GM04504 (cell line): ENCODE measurements around the gene KLHDC7A.

ENCODE experiments used
- DNase-seq: peaks from one replicate; pipeline ENCODE4 v3.0.0-alpha.2; 2012; ENCODE audit warnings: low read depth

Gene KLHDC7A

DNA sequence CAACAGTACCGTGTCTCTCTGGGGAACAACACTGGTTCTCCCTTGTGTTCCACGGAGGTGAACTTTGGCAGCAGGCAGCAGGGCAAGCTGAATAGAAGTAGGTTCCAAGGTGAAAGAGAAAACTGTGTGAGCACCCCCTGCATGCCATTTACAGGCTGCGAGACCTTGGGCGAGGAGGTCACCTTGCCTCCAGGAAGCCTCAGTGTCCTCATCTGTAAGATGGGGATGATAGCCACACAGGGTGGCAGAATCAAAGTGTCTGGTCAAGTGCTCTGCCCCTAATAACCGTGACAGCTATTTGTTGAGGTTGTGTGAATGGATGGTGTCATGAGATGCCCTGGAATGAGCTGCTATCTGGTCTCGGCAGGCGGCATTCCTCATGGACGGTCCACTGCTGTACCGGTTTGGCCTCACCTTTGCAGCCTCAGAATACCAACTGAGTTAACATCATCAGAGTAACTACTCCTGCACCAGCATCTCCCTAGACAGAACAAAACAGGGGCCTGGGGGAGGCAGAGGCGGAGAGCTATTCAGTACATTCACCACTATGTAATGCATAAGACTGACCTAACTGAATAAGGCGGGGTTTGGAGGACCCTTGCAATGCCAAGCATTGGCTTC lies 7.4 kb upstream of the KLHDC7A start:
- no peak for DNase-seq

DNA sequence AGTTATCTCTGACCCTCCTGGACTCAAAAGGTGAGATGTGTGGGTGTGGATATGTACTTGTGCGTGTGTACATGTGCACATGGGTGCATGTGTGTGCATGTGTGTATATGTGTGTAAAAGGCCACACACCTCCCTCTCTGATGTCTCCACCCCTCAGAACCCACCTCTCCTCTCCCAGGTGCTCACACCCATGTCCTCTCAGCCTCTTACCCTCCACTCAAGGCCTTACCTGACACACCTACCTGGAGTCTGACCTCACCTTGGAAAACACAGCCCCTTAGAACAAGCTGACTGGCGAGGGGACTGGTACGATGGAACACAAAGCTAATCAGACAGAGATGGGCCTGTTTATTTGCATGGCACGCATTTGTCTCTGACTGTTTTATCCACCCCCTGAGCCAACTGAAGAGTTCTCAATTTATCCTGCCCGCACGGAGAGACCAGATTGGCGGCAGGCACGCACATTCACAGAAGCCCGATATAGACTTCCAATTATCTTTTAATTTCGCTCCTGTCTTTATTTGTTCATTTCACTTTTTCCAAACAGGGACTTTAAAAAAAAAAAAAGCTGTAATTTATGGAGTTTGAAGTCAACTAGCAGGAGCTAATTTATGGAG lies 6.1 kb upstream of the KLHDC7A start:
- no peak for DNase-seq

DNA sequence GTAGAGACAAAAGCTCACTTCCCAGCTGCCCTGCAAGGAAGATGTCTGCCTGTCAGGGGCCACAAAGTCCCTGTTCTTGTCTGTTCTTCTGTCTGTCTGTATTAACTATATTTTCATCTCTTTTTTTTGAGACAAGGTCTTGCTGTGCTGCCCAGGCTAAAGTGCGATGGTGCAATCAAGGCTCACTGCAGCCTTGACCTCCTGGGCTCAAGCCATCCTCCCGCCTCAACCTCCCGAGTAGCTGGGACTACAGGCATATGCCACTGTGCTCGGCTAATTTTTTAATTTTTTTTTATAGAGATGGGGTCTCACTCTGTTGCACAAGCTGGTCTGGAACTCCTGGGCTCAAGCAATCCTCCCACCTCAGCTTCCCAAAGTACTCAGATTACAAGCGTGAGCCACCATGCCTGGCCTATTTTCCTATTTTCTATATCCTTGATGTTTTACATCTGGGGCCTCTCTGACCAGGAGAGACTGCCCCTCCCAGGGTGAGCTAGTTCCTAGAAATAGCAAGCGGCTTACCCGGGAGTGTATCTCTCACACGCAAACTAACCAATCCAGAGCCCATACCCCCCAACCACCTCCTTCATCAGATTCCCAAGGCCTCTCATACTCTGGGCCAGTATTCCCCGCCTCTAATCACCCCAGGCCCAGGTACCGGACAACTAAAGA lies 5.4 kb upstream of the KLHDC7A start:
- DNase-seq: no peak

DNA sequence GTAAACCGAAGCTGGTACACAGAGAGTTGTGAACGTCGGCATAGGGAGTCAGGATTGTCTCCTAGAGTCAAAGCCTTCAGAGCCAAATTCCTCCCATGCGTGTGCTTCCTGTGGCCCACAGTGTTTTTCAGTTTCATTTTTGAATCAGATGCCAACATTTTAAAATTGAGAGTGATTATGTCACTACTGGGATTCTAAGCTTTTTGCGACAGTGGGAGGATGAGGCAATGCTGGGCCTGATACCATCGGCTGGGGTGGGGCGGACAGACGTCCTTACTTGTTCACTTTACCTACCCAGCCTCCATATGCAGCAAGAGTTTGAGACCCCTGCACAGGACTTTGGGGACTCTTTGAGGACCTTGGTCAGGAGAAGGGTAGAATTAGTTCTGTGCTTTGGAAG lies 1.3 kb upstream of the KLHDC7A start:
- no peak for DNase-seq

DNA sequence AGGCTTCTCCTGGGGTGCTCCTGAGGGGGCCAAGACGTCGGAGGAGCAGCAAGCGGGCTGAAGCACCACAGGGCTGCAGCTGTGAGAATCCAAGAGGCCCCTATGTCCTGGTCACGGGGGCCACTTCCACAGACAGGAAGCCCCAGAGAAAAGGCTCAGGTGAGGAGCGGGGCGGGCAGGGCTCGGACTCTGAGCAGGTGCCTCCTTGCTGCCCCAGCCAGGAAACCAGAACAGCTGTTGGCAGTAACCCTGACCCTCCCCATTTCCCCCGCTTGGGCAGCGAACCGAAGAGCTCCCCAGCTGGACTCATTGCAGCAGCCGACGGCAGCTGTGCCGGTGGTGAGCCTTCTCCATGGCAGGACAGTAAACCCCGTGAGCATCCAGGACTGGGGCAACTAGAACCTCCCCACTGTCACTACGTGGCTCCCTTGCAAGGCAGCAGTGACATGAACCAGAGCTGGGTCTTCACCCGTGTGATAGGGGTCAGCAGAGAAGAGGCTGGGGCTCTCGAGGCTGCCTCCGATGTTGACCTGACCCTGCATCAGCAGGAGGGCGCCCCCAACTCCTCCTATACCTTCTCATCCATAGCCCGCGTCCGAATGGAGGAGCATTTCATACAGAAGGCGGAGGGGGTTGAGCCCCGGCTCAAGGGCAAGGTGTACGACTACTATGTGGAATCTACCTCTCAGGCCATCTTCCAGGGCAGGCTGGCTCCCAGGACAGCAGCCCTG lies 625 bp downstream of the KLHDC7A start:
- DNase-seq: no peak

DNA sequence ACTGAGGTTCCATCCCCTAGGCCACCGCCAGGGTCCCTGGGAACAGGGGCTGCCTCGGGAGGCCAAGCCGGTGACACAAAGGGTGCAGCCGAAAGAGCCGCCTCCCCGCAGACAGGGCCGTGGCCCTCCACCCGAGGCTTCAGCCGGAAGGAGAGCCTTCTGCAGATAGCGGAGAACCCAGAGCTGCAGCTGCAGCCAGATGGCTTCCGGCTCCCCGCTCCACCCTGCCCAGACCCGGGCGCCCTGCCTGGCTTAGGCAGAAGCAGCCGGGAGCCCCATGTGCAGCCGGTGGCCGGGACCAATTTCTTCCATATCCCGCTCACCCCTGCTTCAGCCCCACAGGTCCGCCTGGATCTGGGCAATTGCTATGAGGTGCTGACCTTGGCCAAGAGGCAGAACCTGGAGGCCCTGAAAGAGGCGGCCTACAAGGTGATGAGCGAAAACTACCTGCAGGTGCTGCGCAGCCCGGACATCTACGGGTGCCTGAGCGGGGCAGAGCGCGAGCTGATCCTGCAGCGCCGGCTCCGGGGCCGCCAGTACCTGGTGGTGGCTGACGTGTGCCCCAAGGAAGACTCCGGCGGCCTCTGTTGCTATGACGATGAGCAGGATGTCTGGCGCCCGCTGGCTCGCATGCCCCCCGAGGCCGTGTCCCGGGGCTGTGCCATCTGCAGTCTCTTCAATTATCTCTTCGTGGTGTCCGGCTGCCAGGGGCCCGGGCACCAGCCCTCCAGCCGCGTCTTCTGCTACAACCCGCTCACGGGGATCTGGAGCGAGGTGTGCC lies 1.4 kb downstream of the KLHDC7A start:
- no peak for DNase-seq

DNA sequence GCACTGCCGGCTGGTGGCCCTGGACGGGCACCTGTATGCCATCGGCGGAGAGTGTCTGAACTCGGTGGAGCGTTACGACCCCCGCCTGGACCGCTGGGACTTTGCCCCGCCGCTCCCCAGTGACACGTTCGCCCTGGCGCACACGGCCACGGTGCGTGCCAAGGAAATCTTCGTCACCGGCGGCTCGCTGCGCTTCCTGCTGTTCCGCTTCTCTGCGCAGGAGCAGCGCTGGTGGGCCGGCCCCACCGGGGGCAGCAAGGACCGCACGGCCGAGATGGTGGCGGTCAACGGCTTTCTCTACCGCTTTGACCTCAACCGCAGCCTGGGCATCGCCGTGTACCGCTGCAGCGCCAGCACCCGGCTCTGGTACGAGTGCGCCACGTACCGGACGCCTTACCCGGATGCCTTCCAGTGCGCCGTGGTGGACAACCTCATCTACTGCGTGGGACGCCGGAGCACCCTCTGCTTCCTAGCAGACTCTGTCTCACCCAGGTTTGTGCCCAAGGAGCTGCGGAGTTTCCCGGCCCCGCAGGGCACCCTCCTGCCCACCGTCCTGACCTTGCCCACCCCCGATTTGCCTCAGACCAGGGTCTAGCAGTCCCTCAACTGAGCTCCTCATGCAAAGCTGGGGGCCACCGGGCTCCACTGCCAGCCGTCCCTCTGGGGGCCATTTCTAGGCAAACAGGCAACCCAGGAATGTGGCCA lies 2.1 kb downstream of the KLHDC7A start:
- DNase-seq: no peak

DNA sequence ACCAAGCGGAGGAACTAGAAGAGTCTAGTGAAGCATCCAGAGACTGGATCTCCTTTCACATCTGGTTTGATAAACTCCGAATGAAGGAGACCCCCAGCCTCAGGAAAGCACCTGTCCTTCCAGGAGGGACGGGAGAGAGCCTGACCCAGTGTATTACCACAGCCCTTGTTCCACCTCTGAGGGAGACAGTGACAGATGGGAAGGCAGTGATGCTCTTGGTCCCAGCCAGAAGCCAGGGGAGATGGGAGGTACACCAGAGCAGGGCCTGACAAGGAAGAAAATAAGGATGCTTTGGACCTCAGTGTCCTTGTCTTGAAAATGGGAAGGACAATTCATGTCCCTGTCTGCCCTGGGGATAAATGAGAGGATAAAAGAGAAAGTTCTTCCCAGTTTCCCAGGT lies 3.5 kb downstream of the KLHDC7A start:
- no peak for DNase-seq

DNA sequence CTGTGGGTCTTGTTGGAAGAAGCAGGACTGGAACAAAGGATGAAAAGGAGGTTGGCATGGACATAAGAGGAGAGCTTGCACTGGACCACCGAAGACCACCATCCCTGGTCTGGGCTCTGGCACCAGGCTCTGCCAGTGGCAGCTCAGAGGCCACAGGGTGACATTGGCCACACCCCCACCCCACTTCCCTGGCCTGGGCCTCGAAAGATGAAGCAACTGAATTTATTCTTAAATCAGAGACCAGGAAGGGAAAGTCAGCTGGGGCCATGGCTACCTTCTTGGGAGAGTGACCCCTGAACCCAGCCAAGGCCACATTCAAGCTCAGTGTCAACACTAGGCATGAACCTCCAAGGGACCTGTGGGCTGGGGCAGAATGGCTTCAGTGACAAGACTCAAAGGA lies 4.0 kb downstream of the KLHDC7A start:
- no peak for DNase-seq

DNA sequence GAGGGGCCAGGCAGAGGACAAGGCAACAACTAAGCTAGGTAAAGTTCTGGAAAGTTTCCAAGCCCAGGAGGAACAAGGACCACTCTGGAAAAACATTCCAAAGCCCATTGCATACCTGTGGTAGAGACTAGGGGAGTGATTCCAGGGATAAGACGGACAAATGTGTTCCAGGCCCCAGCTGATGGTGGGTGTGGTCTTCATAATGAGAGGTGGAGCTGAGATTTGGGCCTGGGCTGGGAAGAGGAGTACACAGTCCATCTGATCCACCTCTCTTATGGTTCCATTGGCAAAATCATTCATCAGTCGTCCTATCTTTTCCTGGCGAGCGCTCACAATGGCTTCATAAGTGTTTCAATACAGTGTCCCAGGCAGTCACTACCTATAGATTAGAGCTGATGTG lies 4.5 kb downstream of the KLHDC7A start:
- no peak for DNase-seq

DNA sequence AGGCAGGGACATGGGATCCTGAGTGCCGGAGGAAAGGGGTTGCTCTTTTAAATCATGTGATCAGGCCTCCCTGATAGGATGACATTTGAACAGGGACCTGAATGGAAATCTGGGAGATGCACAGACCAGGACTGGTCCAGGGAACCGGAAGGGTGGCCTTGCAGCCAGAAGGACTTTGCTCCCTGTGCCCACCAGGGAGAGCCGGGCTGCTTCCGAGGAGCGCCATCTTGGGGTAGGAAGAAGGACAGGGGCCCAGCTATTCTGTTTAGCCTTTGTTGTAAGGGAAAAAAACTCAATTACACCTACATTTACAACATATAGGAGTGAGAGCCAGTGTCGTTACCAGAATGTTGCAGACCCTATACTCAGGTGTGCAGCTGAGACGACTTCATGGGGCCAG lies 5.5 kb downstream of the KLHDC7A start:
- no peak for DNase-seq

DNA sequence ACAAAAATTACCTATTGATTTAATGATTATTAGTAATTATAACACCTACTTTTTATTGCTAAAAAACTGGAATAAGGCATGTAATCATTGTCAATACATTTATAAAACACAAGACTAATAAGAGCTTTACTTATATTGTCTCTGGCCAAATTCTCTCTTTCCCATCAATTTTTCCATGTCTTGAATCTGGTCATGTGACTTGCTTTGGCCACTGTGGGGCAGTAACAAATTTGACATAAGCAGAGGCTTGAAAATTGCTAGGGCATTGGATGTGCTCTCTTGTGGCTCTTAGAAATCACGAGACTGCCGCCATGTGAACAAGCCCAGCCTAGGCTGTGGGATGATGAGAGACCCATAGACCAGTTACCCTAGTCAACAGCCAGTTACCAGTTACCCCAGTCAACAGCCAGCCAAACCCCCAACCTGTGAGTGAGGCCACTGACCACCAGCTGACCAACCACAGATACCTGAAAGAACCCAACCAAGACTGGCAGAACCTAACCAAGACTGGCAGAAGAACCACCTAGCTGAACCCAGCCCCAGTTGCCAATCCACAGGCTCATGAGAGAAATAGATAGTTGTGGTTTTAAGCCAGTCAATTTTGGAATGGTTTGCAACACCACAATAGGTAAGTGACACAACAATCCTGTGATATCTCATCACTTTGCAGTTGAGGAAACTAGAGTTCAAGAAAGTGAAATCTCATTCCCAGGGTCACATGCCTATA lies 8.8 kb downstream of the KLHDC7A start:
- DNase-seq: no peak

DNA sequence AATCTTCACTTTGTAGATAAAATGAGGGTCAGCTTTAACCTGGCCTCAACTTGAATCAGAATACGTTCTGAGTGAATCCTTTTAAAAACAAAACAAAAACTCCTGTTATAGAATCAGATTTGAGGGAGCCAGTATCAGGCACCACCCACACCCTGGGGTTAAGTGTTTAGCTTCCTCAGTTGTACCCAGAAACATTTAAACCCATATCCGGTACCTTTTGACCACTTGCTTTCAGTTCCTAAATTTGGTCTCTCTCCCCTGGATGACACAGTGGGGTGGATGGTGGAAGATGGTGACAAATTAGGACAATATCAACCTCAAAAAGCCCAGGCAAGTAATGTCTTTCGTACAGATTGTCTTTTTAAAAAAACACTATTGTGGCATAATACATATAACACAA lies 10.4 kb downstream of the KLHDC7A start:
- no peak for DNase-seq

DNA sequence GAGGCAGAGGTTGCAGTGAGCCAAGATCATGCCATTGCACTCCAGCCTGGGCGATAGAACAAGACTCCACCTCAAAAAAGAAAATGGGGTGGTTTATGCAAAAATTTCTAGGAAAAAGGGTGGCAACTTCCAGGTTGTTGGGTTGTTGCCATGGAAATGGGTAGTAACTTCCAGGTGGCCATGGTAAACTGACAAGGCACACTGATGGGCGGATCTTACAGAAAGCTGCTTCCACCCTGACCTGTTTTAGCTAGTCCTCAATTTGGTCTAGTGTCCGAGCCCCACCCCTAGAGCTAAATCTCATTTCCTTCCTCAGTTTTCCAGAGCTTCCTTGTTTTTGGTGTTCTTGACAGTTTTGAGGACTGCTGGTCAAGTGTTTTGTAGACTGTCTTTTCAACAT lies 13.6 kb downstream of the KLHDC7A start:
- no peak for DNase-seq

DNA sequence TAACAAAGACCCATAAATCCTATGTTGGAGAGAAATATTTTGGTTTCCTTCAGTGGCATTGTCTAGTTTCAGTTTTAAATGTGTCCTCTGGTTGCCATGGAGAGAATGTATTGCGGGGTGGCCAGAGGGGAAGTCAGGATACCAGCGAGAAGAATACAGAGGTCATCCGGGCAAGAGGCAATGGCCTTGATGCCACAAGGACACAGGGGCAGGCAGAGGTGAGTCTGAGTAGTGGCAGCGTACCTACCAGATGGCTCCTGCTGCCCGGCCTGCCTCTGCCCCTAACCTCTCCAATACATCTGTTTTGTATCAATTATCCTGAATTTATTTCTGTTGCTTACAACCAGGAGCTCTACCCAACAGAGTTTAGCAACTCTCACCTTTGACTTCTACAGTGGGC lies 14.9 kb downstream of the KLHDC7A start:
- no peak for DNase-seq

DNA sequence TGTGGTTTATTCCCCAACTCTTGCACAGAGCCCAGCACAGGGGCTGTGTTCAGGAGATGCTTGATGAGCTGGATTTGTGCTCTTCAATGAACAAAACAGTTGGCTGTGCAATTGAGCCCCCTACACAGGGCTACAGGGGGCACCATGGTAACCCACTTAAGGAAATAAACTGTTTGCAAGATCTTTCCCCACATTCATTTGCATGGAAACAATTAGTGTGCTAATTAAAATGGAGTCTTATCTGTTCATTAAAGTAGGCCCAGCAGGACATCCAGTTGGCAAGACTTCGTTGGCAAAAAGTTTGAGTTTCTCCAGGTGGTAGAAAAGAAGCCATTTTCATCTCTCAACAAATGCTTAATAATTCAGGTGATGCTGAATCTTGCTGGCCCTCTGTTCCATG lies 15.3 kb downstream of the KLHDC7A start:
- DNase-seq: no peak

DNA sequence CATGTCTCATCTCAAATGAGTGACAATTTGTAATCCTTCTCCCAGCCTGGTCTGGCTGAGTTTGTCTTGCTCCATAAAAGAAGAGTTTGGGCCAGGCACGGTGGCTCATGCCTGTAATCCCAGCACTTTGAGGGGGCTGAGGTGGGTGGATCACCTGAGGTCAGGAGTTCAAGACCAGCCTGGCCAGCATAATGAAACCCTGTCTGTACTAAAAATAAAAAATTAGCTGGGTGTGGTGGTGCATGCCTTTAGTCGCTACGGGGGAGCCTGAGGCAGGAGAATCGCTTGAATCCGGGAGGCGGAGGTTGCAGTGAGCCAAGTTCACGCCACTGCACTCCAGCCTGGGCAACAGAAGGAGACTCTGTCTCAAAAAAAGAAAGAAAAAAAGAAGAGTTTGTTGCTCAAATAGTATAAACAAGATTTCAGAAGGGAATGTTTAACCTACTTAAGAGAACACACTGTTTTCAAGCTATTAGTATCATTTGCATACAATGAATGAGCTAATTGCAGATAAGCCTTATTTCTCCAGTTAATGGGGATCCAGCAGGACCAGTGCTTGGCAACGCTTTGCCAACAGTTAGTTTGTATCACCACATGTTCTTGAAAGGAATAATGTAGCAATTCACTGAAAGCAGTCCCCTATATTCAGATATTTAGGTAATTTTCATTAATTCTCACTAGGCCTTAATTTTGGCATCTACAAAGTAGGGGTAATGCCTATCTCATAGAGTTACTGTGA lies 15.9 kb downstream of the KLHDC7A start:
- DNase-seq: no peak

DNA sequence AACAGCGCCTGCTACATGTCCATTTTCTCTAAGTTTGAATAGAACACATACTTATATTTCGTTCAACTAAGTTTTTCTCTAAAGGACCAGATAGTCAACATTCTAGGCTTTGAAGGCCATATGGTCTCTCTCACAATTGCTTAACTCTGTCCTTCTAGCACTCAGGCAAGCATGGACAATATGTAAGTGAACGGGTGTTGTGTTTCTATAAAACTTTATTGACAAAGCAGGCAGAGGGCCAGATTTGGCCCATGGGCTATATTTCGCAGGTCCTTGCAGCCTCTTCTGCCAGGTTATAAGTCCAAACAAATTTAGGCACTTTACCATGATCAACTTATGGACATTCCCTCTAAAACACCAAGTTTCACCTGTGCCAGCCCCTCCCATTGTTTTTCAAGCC lies 21.1 kb downstream of the KLHDC7A start:
- DNase-seq: no peak

DNA sequence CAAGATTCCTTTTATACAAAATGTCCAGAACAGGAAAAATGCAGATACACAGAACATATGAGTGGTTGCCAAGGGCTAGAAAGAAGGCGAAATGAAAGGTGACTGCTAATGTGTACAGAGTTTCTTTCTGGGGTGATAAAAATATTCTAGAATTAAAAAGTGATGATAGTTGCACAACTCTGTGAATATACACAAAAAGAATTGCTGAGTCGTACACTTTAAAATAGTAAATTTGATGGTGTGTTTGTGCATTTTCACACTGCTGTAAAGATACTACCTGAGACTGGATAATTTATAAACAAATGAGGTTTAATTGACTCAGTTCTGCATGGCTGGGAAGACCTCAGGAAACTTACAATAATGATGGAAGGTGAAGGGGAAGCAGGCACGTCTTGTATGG lies 23.9 kb downstream of the KLHDC7A start:
- DNase-seq: no peak

DNA sequence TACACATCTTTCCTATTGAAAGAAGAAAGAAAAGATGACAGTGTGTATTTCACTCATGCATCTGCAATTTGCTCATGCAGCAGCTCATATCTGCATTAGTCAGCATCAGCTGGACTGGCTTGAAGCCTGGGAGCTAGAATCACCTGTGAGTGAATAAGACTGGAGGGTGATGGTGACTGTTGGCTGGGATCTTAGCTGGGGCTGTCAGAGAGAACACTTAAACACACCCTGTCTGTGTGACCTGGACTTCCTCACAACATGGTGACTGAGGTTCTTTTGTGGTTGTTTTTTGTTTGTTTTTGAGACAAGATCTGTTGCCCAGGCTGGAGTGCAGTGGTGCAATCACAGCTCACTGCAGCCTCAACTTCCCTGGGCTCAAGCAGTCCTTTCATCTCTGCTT lies 24.9 kb downstream of the KLHDC7A start:
- no peak for DNase-seq
